Measurements from ENCODE around the gene MEX3A. TPM values are rescaled to one million over a fixed set of nuclear protein-coding genes. Genes with fewer than 3 reads are reported as not detected.
"Not testable (repeated sequence)": the region's sequence is repeated elsewhere in the genome, so short reads cannot be mapped to it uniquely, and the experiment has no call there.

MEX3A gene
- total RNA-seq, 2 experiments from 2014 or later = 5.3 TPM

DNA sequence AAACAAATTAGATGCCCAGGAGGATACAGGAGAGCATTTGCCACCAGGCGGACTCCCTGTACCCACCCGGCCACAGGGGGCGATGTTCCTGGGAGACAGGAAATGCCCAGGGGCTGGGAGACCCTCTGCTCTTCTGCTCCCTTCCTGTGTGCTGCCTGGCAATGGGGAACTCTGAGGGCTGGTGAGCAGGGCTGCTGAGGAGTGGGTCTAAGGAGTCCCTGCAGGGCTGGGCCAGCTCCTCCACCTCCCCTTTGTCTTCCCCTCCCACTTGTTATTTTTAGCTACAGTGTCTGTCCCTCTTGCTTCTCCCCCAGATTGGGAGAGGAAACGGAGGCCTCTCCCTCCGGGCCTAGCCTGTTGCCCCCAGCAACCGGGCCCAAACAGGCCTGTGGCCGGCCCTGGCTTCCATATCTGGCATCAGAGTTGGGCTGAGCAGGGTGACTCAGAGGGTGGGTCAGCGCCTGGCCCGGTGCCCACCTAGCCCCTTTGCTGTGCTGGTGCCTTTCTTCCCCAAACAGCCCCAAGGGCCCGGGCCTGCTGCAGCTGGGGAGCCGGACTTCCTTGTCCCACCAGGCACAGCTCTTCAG lies 43.9 kb upstream of the MEX3A start:
- Histone ChIP-seq H3K9me3 (ENCODE audit: low read length) (no peaks in the 10 kb centered on the region), H4K20me1 (ENCODE audit: insufficient read depth, low read length) (no peaks in the 10 kb centered on the region), H3K36me3 (ENCODE audit: insufficient read depth, low read length) (no peaks in the 10 kb centered on the region), H3K4me2 (ENCODE audit: low read length) (peak overlapping the region; percentile 66), H3K4me3 (ENCODE audit: low read depth, low read length, poor library complexity, severe bottlenecking) (peak overlapping the region; percentile 70), H3K4me1 (ENCODE audit: insufficient read depth, low read length, poor library complexity, severe bottlenecking) (peaks cover 31% of the 10 kb centered on the region), H3K9me2 (ENCODE audit: insufficient read depth, low read length) (no peaks in the 10 kb centered on the region), H2AFZ (ENCODE audit: low read length) (peak overlapping the region; percentile 80), H3K79me2 (ENCODE audit: insufficient read depth, low read depth, low read length) (no peaks in the 10 kb centered on the region), H3K27ac (ENCODE audit: low read depth, low read length, poor library complexity, severe bottlenecking) (peak overlapping the region; percentile 25)
- DNase-seq (ENCODE audit: low spot score) = peak; percentile 76
- ChIA-PET CTCF (ENCODE audit: unreplicated experiment) (interaction anchor here (0.6 to 1.2 kb wide), 3 partner anchors 24 to 36 kb away, joined by 3 to 5 read pairs (median 3); no protein-coding TSS in a partner anchor), POLR2A (no interaction called here)
- no TSS peak for BruUV-seq (replicated peaks)
- intact Hi-C loops (cut with micrococcal nuclease; ENCODE audit: unreplicated experiment) = loop anchor here (10.0 kb wide), 1 partner anchor 319 kb away; no protein-coding TSS in a partner anchor
- no peak for TF ChIP-seq EZH2phosphoT487 (IDR thresholded peaks at IDR 0.05; ENCODE audit: borderline replicate concordance, low read depth, low read length)
- TF ChIP-seq, protein P1, sequence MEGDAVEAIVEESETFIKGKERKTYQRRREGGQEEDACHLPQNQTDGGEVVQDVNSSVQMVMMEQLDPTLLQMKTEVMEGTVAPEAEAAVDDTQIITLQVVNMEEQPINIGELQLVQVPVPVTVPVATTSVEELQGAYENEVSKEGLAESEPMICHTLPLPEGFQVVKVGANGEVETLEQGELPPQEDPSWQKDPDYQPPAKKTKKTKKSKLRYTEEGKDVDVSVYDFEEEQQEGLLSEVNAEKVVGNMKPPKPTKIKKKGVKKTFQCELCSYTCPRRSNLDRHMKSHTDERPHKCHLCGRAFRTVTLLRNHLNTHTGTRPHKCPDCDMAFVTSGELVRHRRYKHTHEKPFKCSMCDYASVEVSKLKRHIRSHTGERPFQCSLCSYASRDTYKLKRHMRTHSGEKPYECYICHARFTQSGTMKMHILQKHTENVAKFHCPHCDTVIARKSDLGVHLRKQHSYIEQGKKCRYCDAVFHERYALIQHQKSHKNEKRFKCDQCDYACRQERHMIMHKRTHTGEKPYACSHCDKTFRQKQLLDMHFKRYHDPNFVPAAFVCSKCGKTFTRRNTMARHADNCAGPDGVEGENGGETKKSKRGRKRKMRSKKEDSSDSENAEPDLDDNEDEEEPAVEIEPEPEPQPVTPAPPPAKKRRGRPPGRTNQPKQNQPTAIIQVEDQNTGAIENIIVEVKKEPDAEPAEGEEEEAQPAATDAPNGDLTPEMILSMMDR (conservative IDR thresholded peaks at IDR 0.05; ENCODE audit: low read length) = peak; percentile 77

DNA sequence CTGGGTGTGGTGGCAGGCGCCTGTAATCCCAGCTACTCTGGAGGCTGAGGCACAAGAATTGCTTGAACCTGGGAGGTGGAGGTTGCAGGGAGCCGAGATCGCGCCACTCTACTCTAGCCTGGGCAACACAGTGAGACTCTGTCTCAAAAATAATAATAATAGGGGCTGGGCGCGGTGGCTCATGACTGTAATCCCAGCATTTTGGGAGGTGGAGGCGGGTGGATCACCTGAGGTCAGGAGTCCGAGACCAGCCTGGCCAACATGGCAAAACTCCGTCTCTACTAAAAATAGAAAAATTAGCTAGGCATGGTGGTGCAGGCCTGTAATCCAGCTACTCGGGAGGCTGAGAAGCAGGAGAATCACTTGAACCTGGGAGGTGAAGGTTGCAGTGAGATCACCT lies 43.3 kb upstream of the MEX3A start:
- intact Hi-C loops (cut with micrococcal nuclease; ENCODE audit: unreplicated experiment) = loop anchor here (10.0 kb wide), 1 partner anchor 319 kb away; no protein-coding TSS in a partner anchor
- H3K9me2 ChIP-seq (ENCODE audit: insufficient read depth, low read length); POLR2A ChIA-PET; H2AFZ ChIP-seq (ENCODE audit: low read length); DNase-seq (ENCODE audit: low spot score); H4K20me1 ChIP-seq (ENCODE audit: insufficient read depth, low read length); H3K36me3 ChIP-seq (ENCODE audit: insufficient read depth, low read length); BruUV-seq (replicated peaks); H3K27ac ChIP-seq (ENCODE audit: low read depth, low read length, poor library complexity, severe bottlenecking); H3K4me2 ChIP-seq (ENCODE audit: low read length); H3K9me3 ChIP-seq (ENCODE audit: low read length); H3K4me3 ChIP-seq (ENCODE audit: low read depth, low read length, poor library complexity, severe bottlenecking); H3K79me2 ChIP-seq (ENCODE audit: insufficient read depth, low read depth, low read length): not testable (repeated sequence)
- peaks cover 31% of the 10 kb centered on the region for H3K4me1 ChIP-seq (ENCODE audit: insufficient read depth, low read length, poor library complexity, severe bottlenecking)
- CTCF ChIA-PET (ENCODE audit: unreplicated experiment) = interaction anchor here (1.2 kb wide), 1 partner anchor 30 kb away, joined by 3 read pairs; no protein-coding TSS in a partner anchor

DNA sequence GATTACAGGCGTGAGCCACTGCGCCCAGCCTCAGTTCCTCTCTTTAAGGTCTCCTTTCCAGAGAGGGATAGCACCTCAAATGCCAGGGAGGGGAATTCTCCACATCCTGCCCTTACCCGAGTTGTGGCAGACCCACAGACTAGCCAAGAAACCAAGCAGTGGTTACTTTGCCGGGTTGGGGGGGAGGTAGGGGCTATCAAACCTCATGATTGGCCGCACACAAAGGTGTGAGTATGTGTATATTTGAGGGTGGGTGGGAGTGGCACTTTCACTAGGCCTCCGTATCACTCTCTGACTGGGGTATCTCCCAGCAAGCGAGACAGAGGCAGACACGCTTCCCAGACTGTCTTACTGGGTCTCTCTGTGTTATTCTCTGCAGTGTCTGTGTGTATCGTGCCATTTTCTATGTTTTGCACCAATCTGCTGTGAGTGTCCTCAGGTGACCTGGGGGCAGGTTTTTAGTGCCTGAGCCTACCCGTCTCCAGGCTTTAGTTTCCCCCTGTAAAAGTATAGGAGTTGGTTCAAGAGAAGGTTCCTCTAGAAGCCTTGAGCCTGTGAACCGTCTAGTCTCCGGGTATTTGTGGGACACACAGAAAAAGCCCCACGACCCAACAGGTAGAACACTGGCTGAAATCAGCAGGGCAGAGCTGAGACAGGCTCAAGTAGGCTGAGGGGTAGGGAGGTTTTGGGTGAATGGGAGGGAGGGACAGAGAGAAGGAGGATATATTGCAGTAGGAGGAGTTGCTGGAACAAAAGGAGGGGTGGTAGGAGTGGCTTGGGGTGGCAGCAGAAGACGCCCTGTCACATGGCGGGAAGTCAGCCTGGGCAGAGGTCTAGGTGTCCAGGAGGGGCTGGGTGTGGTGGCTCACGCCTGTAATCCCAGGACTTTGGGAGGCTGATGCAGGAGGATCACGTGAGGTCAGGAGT lies 42.6 kb upstream of the MEX3A start:
- no TSS peak for BruUV-seq (replicated peaks)
- intact Hi-C loops (cut with micrococcal nuclease; ENCODE audit: unreplicated experiment) = loop anchor here (10.0 kb wide), 1 partner anchor 320 kb away; no protein-coding TSS in a partner anchor
- no peak for TF ChIP-seq EZH2phosphoT487 (IDR thresholded peaks at IDR 0.05; ENCODE audit: borderline replicate concordance, low read depth, low read length)
- TF ChIP-seq, protein P1 (conservative IDR thresholded peaks at IDR 0.05; ENCODE audit: low read length) = no peak
- no peak overlapping the region for H2AFZ ChIP-seq (ENCODE audit: low read length)
- no peak overlapping the region for H3K4me3 ChIP-seq (ENCODE audit: low read depth, low read length, poor library complexity, severe bottlenecking)
- no peaks in the 10 kb centered on the region for H3K9me3 ChIP-seq (ENCODE audit: low read length)
- H3K4me2 ChIP-seq (ENCODE audit: low read length) = no peak overlapping the region
- no peaks in the 10 kb centered on the region for H3K36me3 ChIP-seq (ENCODE audit: insufficient read depth, low read length)
- no peaks in the 10 kb centered on the region for H3K9me2 ChIP-seq (ENCODE audit: insufficient read depth, low read length)
- no peak for DNase-seq (ENCODE audit: low spot score)
- no peak overlapping the region for H3K27ac ChIP-seq (ENCODE audit: low read depth, low read length, poor library complexity, severe bottlenecking)
- peaks cover 31% of the 10 kb centered on the region for H3K4me1 ChIP-seq (ENCODE audit: insufficient read depth, low read length, poor library complexity, severe bottlenecking)
- ChIA-PET POLR2A (no interaction called here), CTCF (ENCODE audit: unreplicated experiment) (no interaction called here)
- no peaks in the 10 kb centered on the region for H3K79me2 ChIP-seq (ENCODE audit: insufficient read depth, low read depth, low read length)
- no peaks in the 10 kb centered on the region for H4K20me1 ChIP-seq (ENCODE audit: insufficient read depth, low read length)

All from OCI-LY7 (cell line).